Activated gamma-delta T cell (primary cell): ENCODE measurements around the gene VWC2L.

ENCODE experiments used
- DNase-seq: peaks from one replicate; lab custom pipeline; 2025; lab: John Stamatoyannopoulos, UW

The VWC2L gene

DNA sequence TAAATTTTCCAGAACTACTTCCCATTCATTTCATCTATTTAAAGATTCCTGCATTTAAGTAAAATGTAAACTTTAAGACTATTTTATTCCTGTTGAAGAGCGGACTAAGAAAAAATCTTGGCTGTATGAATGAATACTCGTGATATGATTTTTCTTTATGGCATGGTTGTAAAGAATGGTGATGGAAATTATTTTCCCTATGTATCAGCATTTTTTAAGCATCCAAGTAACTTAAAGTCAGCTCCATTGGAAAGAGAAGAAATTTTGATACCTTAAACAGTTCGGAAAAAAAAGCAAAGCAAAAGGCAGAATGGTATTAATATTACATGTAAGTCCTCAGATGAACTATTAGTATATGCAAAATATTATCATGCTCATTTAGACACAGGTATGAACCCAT, 58.9 kb downstream of the VWC2L start:
- DNase-seq = no peak

GRCh38 chr2:214471382-214471781, 60.5 kb downstream of the VWC2L start:
- no peak for DNase-seq

- no peak for DNase-seq
Measured at GRCh38 chr2:214471990-214472389, 61.1 kb downstream of the VWC2L start.

- DNase-seq = no peak
Measured at GRCh38 chr2:214477305-214477704, 66.5 kb downstream of the VWC2L start.

DNA sequence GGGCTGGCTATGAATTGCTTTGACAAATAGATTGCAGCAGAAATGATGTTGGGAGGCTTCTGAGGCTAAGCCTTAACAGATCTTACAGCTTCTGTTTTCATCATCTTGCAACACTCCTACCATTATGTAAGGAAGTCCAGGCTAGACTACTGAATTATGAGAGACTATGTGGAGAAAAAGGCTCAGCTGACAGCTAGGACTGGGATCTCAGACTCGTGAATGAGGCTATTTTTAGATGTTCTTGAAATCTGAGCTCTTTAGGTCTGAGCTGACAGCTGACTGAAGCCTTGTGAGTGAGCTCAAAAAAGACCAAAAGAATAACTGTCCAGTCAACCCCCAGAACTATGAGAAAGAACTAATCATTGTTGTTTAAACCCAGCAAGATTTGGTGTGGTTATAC, 70.3 kb downstream of the VWC2L start:
- DNase-seq = no peak

DNA sequence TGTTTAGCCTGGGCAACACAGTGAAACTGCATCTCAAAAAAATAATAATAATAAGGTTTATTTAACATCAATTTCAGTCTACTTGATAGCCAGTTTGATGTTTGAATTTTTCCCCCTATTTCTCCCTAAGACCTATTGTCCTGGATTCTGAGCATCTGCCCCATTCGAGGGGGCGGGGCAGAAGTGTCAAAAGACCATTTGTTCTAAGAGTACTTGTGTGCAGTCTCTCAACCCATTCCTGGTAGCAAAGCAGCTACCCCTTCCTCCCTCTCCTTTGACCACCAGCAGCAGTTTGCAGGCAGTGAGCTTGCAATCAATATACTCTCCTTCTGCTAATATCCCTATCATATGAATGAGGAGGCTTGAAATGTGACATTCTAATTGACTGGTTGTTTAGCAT, 71.9 kb downstream of the VWC2L start:
- DNase-seq = no peak

- DNase-seq = no peak
Measured at GRCh38 chr2:214484239-214484638, 73.4 kb downstream of the VWC2L start.

DNA sequence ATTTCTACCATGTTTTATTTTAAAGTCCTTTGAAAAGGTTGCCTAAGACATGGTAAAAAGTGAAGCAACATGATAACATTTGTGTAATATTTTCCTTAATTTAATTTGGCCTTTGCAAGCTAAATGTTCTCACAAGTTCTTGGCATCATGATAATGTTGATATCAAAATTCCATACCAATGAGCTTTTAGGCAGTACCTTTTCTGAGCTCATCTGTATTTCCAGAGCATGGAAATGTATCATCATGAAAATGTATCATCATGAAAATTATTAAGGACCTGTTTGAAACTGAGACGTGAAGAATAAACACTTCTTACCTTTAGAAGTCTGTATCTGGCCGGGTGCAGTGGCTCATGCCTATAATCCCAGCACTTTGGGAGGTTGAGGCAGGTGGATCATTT, 73.8 kb downstream of the VWC2L start:
- no peak for DNase-seq

GRCh38 chr2:214489181-214489580, 78.3 kb downstream of the VWC2L start:
- DNase-seq = no peak

DNA sequence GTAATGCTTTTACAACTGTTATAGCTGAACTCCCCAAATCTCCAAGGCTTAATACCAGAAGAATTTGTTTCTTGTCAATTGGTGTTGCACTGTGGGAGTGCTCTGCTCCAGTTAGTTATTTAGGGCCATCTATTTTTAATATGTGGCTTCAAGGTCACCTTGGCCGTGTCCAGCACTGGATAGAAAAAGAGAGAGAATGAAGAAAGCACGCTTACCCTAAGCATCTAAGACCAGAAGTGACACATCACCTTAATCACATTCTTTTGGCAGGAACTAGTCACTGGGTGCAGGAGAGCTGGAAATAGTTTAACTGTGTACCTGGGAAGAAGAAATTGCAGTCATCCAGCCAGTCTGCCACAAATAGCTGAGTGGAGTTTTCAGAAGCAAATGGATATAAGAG, 78.8 kb downstream of the VWC2L start:
- DNase-seq = no peak

GRCh38 chr2:214492152-214492551, 81.3 kb downstream of the VWC2L start:
- DNase-seq = no peak

DNA sequence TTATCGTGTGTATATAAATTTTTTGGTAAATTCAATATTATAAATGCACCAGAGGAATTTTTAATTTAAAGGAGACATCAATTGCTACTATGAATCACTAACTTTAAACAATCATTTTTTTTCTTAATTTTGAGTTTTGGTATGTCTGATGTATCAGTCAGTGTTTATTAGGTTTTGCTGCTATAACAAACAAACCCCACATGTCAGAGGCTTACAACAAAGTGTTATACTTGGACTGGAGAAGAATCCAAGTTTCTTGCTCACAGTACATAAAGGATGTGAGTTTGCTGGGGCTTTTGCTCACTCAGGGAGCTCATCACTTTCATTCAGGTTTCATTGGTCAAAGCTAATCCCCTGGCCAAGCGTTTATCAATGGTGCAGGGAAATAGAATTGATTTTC, 81.8 kb downstream of the VWC2L start:
- no peak for DNase-seq

- DNase-seq = no peak
Measured at GRCh38 chr2:214497489-214497888, 86.6 kb downstream of the VWC2L start.

- DNase-seq = no peak
Measured at GRCh38 chr2:214503568-214503967, 92.7 kb downstream of the VWC2L start.

DNA sequence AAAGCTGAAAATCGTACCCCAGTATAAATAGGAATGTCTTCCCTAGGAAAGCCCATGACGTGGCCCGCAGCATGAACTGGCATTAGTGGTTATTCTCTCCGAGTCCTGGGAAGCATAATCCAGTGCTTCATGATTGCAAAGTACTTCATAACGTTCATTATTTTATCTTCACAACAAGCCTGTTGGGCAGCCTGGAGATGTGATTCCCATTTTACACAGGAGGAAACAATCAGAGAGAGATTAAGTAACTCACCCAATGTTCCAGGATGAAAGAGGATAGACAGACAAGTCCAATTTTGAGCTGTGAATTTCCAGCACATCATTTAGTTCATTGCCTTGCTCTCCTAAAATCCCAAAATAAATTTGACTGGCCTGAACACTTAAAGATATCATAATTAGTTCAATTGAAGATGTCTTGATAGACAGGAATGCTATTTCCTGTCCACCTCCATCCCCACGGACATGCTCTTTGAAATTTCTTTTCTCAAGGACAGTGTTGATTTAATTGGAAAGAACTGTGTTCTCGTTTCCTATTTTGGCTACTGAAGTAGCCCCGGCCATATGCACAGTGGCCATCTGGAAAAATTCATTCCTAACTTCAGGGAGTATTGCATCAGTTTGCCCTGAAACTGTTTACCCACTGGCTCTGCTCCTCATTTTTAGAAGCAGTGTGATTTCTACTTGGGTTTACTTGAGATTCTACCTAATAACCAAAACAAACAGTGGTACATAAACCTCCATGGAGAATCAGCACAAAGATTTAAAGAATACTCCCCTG, 93.9 kb downstream of the VWC2L start:
- DNase-seq = no peak

DNA sequence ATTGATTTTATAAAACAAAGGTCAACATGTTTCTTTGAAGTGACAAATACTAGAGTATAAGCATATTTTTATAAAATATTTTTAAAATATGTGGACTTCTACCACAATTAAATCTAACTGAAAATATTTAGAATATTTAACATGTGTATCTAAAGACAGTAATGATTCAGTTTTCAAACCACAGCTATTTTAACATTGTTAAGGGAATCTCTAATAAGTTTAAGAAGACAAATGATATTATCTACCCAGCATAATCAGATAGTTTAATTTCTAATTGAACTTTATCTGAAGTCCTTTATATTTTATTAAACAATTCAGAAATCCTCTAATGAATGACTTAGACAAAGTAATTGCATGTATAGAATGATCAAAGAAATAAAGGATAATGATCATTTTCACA, 96.2 kb downstream of the VWC2L start:
- DNase-seq = no peak

- DNase-seq = no peak
Measured at GRCh38 chr2:214514704-214515103, 103.8 kb downstream of the VWC2L start.

- no peak for DNase-seq
Measured at GRCh38 chr2:214515111-214515510, 104.3 kb downstream of the VWC2L start.

GRCh38 chr2:214519258-214519818, 108.5 kb downstream of the VWC2L start:
- DNase-seq = no peak

- no peak for DNase-seq
Measured at GRCh38 chr2:214529021-214529420, 118.2 kb downstream of the VWC2L start.

GRCh38 chr2:214529514-214529913, 118.7 kb downstream of the VWC2L start:
- no peak for DNase-seq

DNA sequence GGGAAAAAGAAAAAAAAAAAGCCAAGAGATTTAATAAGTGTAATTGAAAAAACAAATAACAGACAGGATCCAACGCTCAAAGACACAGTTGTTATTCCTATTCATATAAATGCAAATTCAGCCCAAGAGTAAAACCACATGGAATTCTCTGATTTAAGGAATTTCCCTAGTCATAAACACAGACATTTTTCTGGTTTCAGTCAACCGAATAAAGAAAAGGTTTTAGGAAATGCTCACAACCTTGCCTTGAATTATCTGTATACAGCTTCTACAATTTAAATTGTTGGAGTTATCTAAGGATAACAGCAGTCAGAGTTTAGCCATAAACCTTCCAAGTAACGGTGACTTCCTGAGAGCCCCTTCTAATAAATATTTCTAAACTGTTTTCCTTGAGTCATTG, 122.7 kb downstream of the VWC2L start:
- DNase-seq = no peak

DNA sequence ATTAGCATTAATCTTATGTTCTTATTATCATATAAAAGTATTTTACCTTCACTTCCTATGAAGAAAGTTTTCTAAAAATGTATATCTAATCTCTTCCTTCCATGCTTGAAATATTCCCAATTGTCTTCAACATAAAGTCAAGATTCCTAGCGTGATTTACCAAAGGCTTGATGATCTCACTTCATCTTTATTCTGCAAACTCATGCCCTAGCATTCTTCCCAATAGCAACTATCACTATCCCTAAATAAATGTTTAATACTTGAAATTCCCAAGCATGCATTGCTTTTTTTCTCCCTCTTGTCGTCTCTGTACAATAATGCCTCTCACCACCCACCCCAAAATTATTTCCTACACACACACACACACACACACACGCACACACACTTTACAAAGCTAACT, 125.8 kb downstream of the VWC2L start:
- DNase-seq = no peak

GRCh38 chr2:214537929-214538328, 127.1 kb downstream of the VWC2L start:
- DNase-seq = no peak
